OCI-LY3 (cell line): ENCODE measurements around the gene CTNND1.

Source experiments
- EZH2phosphoT487 ChIP-seq: fragments of 200-600 bp; shearing (Covaris generic); IDR thresholded peaks from 2 replicates; pipeline ENCODE4 v1.6.1; 2018; ENCODE audit warnings: antibody characterized with exemption, mixed run types, low read depth
- TF ChIP-seq, protein P1 (sequence below): fragments of 200-600, 300-600 bp; sonication (generic); IDR thresholded peaks from 2 replicates; pipeline ENCODE4 v1.5.1; 2014; ENCODE audit warnings: antibody characterized with exemption, low read length, low read depth

DNA sequence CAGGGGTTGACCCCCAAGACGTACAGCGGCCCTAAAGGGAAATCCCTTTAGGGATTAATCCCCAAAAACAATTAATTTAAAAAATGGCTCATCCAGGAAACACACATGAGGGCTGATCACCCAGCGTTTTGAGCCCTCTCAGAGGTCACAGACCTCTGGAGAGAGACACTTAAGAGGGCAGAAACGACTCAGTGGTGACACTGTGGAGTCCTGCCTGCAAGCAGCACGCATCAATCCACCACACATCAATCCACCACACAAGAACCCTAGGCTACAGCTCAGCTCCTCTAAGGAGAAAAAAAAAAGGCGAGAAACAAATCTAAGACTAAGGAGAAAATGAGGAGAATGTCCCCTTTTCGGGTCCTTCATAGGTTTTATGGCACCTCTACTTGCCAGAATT is 32.8 kb upstream of the CTNND1 start:
- TF ChIP-seq, protein P1, sequence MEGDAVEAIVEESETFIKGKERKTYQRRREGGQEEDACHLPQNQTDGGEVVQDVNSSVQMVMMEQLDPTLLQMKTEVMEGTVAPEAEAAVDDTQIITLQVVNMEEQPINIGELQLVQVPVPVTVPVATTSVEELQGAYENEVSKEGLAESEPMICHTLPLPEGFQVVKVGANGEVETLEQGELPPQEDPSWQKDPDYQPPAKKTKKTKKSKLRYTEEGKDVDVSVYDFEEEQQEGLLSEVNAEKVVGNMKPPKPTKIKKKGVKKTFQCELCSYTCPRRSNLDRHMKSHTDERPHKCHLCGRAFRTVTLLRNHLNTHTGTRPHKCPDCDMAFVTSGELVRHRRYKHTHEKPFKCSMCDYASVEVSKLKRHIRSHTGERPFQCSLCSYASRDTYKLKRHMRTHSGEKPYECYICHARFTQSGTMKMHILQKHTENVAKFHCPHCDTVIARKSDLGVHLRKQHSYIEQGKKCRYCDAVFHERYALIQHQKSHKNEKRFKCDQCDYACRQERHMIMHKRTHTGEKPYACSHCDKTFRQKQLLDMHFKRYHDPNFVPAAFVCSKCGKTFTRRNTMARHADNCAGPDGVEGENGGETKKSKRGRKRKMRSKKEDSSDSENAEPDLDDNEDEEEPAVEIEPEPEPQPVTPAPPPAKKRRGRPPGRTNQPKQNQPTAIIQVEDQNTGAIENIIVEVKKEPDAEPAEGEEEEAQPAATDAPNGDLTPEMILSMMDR: no peak
- no peak for TF ChIP-seq EZH2phosphoT487
